Coronary artery (tissue), 2 donors: ENCODE data around the gene BTBD9.

ENCODE experiments used
- DNase-seq: peaks from one replicate; pipeline ENCODE4 v3.0.0-alpha.2; 2017; ENCODE audit warnings: low spot score
- H3K27ac ChIP-seq, 2 donors: fragments of 200-600 bp; sonication (generic); one replicate each; pipeline ENCODE4 v1.5.1; 2016 to 2019
- H3K4me3 ChIP-seq: fragments of 200-600 bp; sonication (generic); 2 replicates; pipeline ENCODE4 v1.5.1; 2016; ENCODE audit warnings: mild to moderate bottlenecking, moderate library complexity
- CTCF ChIP-seq: fragments of 200-600 bp; sonication (generic); IDR thresholded peaks from one replicate; pipeline ENCODE4 v1.5.1; 2019; ENCODE audit warnings: antibody characterized with exemption

The BTBD9 gene

GRCh38 chr6:38212579-38212978 is 427.1 kb downstream of the BTBD9 start:
- DNase-seq = no peak
- peak overlapping the region; percentile 25 for H3K4me3 ChIP-seq
- TF ChIP-seq CTCF = no peak
- H3K27ac ChIP-seq = peak overlapping the region; percentile 77 to 81

GRCh38 chr6:38212116-38212515 is 427.6 kb downstream of the BTBD9 start:
- peak overlapping the region; percentile 77 to 81 for H3K27ac ChIP-seq
- H3K4me3 ChIP-seq = peak overlapping the region; percentile 25
- DNase-seq = no peak
- TF ChIP-seq CTCF = no peak

GRCh38 chr6:38209371-38210260 is 430.1 kb downstream of the BTBD9 start:
- no peak for TF ChIP-seq CTCF
- no peak for DNase-seq
- H3K4me3 ChIP-seq = no peak overlapping the region
- no peak overlapping the region for H3K27ac ChIP-seq

- TF ChIP-seq CTCF = no peak
- Histone ChIP-seq H3K4me3 (no peak overlapping the region), H3K27ac (no peak overlapping the region)
- no peak for DNase-seq
Measured at GRCh38 chr6:38208028-38208427, 431.7 kb downstream of the BTBD9 start.

GRCh38 chr6:38207375-38207774 is 432.4 kb downstream of the BTBD9 start:
- TF ChIP-seq CTCF = no peak
- no peak overlapping the region for H3K4me3 ChIP-seq
- no peak overlapping the region for H3K27ac ChIP-seq
- DNase-seq = no peak

- no peak for DNase-seq
- no peak overlapping the region for H3K27ac ChIP-seq
- no peak for TF ChIP-seq CTCF
- no peak overlapping the region for H3K4me3 ChIP-seq
Measured at GRCh38 chr6:38198219-38198618, 441.5 kb downstream of the BTBD9 start.

- peak; percentile 28 for DNase-seq
- Histone ChIP-seq H3K4me3 (no peak overlapping the region), H3K27ac (no peak overlapping the region)
- no peak for TF ChIP-seq CTCF
Measured at GRCh38 chr6:38195113-38195635, 444.6 kb downstream of the BTBD9 start.
